PC-3 (cell line): Measurements from ENCODE around the gene TBXT.

Source experiments
- CTCF ChIP-seq: fragments of 300-600 bp; sonication (generic); conservative IDR thresholded peaks from 2 replicates; pipeline ENCODE4 v1.5.1; 2017; ENCODE audit warnings: antibody characterized with exemption, low read depth, mild to moderate bottlenecking, low read length
- EZH2 ChIP-seq: fragments of 300-600 bp; sonication (generic); IDR thresholded peaks from one replicate; pipeline ENCODE4 v1.6.1; 2017; ENCODE audit warnings: antibody characterized with exemption, mild to moderate bottlenecking, low read length; ENCODE audit not compliant: unreplicated experiment
- EZH2phosphoT487 ChIP-seq: fragments of 300-600 bp; sonication (generic); IDR thresholded peaks from 2 replicates; pipeline ENCODE4 v1.6.1; 2018; ENCODE audit warnings: mild to moderate bottlenecking, antibody characterized with exemption, low read length, borderline replicate concordance

DNA sequence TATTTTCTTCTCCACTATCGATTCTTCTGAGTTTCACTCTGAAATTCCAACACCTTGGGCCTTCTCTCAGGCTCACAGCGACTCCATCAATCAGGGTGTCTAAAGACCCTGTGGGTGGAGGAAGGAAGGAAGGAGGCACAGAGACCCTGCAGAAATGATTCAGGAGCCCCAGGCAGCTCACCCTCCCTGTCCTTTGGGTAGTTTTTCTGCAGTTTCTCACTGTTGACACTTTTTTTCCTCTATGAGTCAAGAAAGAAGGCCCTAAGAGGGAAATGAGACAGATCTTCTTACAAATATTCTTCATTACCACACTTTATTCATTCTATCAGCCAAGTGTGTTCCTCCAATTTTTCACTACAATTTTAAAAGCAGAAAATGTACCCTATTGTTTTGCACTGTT, 34.2 kb upstream of the TBXT start:
- TF ChIP-seq EZH2 (no peak), CTCF (no peak), EZH2phosphoT487 (no peak)
